GM19463 (cell line): ENCODE data around the gene MKNK1.
A peak's percentile ranks its signal among the peaks of the same experiment; 100 is the strongest.
"Not testable (repeated sequence)": the region's sequence is repeated elsewhere in the genome, so short reads cannot be mapped to it uniquely, and the experiment has no call there.

Experiments used
- ATAC-seq: cut with Tn5 transposase; IDR thresholded peaks from one replicate; pipeline ENCODE4 v1.9.1; 2021; ENCODE audit warnings: mild to moderate bottlenecking, moderate library complexity; ENCODE audit not compliant: unreplicated experiment

The MKNK1 gene

DNA sequence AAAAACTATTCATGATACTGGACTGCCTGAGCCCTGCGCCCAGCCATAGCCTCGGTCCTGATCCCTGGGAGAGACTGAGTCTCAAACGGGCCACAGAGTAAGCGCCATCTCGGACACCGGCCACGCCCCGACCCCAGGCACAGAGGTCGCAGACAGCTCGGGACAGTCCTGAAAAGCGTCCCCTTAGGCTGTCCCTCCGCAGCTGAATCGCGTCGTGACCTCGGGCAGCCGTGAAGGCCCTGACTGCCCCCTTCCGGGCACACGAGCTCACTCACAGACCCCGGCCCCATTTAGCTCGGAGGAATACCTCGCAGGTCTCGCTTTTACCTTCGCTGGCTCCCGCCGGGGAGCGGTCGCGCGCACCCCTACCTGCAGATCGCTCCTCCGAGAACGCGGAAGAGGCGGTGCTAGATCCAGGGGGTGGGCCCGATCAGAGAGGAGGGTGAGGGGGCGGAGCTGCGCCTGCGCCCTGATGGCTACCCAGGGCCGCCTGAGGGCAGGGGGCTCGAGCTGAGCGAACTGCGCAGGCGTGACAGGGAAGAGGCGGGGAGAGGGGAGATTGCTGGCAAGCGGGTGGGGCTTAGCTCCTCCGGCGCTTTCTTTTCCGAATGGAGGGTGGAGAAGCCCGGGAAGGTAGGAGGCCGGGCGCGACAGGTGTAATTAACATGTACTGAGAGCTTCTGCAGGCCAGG, at the start of gene MKNK1:
Gene MKNK1, minus strand, starts transcription at position 411 of the 692 bp plus-strand sequence. CDS start 20,941 bp downstream, outside the sequence.
- ATAC-seq = peak; percentile 97

DNA sequence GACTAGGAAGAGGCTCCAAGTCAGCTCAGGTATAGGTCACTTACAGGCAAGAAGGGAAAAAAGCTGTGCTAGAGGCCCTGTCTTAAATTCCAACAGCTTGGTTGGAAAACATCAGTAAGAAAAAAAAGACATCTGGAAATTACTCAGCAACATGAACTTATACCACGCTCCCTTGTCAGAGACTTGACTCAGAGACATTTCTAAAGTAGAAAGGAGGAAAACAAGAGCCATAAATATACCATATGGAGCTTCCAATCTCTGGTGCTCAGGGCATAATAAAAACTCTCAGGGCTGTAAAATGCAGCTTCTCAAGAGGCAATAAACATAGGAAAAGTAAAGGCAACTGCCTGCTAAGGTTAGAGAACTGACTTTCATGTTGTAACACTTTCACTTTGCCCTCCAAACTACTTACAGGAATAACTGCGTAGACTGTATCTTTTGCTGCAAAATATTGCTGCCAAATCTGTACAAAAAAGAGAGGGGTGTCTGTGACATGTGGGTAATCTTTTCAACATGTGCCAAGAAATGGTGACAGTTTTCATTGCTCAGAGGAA, 49.4 kb upstream of the MKNK1 start:
- no peak for ATAC-seq

DNA sequence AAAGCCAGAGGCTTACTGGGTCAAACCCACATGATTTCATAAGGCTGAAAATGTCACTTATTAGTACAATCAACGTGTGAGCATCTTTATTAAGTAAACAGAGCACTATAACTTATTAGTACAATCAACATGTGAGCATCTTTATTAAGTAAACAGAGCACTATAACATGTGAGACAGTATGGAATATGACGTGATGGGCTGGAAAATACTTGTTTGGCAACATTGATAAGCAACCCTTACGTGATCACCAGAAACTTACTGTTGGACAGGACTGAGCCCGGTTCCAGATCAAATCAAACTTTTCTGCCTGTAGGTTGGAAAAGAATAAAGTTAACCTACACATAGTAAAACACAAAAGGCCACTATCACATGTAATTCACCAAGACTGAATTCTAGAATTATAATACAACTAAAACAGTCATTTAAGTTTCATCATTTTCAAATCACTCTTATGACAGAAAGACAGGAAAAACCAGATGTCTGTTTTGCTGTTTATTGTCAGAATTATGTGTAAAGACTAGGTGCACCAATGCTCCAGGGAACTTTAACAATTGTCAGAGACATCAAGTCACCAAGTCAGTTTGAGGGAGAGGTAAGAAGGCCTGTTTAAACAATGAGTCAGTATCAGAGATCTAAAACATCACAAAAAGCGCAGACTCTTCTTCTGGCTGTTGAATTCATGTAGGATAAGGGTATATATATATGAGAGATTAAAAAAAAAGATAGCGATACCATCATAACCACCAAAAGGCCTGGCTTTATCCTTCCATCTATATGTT, 48.4 kb upstream of the MKNK1 start:
- ATAC-seq = no peak

DNA sequence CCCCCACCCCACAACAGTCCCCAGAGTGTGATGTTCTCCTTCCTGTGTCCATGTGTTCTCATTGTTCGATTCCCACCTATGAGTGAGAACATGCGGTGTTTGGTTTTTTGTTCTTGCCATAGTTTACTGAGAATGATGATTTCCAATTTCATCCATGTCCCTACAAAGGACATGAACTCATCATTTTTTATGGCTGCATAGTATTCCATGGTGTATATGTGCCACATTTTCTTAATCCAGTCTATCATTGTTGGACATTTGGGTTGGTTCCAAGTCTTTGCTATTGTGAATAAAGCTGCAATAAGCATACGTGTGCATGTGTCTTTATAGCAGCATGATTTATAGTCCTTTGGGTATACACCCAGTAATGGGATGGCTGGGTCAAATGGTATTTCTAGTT, 47.1 kb upstream of the MKNK1 start:
- ATAC-seq = not testable (repeated sequence)

DNA sequence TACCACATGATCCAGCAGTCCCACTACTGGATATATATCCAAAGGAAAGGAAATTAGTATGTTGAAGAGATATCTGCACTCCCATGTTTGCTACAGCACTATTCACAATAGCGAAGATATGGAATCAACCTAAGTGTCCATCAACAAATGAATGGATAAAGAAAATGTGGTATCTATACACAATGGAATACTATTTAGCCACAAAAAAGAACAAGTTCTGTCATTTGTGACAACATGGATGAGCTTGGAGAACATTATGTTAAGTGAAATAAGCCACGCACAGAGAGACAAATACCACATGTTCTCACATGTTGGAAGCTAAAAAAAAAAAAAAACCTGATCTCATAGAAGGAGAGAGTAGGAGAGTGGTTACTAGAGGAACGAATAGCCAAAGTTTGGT, 46.4 kb upstream of the MKNK1 start:
- no peak for ATAC-seq

DNA sequence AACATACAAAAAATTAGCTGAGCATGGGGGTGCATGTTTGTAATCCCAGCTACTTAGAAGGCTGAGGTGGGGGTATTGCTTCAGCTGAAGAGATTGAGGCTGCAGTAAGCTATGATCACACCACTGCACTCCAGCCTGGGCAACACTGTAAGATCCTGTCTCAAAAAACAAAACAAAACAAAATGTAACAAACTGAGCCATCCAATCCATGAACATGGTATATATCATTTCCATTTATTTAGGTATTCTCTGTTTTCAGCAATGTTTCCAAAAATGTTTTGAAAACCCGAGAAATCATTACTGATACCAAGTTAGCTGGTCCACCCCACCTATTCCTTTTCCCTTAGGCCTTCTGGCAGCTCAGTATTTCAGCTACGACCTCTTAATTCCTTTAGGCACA, 45.7 kb upstream of the MKNK1 start:
- ATAC-seq = no peak

DNA sequence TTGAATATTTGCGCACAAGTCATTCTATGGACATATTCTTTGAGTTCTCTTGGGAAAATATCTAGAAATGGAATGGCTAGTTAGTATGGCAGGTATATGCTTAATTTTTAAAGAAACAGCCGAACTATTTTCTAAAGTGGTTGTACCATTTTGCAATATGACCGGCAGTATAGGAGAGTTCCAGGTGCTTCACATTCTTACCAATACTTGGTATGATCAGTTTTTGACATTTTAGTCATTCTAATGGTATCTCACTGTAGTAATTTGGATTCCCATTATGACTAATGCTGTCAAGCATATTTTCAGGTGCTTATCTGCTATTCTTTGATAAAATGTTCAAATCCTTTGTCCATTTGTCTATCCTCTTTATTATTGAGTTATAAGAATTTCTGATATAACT, 43.5 kb upstream of the MKNK1 start:
- ATAC-seq = no peak

DNA sequence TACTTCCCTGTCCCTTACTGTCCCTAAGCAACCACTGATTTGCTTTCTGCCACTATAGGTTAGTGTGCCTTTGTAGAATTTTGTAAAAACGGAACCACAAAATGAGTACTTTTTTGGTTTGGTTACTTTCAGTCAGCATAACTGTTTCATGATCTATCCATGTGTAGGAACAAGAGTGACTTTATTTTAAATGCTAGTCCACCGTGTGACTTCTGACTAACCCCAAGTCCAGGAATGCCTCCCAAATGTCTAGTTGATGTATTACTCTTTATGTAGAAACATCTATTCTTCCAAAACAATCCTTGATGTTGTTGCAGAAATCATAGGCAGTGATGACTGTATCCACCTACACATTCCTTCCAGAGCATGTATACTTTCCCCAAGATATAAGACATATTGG, 42.8 kb upstream of the MKNK1 start:
- no peak for ATAC-seq

DNA sequence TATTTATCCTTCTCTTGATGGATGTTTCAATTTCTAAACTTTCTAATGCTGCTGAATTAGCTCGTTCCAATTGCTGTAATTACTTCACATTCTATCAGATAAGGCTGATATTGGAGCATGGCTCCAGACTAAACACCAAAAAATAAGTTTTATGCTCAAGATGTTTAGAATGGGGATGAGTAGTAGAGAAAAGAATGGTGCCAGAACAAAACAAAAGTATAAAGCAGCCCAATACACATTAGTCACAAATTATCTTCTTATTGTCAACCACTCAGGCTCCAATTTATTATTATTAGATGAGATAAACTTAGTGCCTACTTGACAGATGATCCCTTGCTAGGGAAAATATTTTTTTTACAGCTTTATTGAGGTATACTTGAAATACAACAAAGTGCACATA, 42.3 kb upstream of the MKNK1 start:
- ATAC-seq = no peak

DNA sequence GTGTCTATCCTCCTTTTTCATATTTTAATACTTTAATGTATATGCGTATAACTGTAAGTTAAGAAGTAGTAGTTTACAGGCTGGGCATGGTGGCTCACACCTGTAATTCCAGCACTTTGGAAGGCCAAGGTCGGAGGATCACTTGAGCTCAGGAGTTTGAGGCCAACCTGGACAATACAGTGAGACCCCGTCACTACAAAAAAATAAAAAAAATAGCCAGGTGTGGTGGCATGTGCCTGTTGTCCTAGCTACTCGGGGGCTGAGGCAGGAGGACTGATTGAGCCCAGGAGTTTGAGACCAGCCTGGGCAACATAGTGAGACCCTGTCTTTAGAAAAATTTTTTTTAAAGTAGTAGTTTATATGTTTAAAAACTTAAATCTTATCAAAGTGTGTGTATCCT, 41.7 kb upstream of the MKNK1 start:
- ATAC-seq = no peak

DNA sequence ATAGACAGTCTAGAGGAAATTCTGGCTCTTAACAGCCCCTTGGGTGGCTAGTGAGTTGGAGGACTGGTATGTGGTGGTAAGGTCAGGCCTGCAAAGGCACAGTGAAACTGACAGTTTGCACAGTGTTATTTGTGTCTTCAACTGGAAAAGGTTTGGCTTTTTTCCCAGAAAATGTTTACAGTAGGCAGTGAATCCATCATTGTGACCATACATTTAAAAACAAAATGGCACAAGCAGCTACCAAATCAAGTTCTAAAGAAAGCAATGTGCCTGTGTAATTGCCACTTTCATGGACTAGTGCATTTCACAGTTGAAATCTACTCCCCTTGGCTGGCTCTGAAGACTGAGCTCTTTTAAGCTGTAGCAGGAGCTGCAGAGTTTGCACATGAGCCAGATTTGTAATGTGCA, 39.3 kb upstream of the MKNK1 start:
- ATAC-seq = no peak

DNA sequence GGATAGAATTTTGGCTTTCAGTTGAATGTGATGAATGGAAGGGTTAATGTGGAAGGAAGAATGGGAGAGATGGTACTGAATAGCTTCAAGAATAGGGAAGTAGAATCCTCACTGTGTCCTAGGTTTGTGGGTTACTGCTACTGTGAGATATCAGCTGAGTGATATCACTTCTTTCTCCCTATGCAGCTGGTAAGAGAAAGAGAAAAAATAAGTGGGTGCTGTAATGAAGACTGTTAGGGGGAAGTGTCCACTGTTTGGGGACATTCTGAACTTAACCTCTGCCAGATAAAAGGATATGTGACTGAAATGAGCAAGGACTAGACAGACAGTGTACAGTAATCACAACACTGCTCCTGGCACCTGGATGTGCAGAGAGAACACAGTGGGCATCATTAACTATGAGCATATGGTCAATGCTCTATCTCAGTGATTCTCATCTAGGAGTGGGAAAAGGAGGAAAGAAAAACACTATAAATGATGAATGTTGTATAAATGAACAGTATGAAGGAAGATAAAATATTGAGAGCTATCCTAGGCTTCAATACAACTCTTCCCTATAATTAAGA, 38.1 kb upstream of the MKNK1 start:
- no peak for ATAC-seq

DNA sequence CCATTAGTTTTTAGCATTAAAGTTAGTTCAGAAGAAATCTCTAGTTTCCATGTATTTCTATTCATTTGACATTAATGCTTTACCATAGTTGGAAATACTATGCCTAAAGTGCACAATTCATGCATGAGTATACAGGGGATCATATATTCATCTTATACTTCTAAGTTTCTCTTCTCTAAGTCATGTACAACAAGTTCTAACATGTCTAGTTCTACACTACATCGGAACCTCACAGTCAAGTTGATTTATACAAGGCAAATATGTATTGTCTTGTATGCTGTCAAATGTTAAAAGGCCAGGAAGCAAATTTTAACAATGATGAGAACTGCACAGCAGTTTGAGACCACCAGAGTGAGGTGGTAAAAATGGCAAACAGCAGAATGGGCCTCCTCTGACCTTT, 35.5 kb upstream of the MKNK1 start:
- no peak for ATAC-seq

DNA sequence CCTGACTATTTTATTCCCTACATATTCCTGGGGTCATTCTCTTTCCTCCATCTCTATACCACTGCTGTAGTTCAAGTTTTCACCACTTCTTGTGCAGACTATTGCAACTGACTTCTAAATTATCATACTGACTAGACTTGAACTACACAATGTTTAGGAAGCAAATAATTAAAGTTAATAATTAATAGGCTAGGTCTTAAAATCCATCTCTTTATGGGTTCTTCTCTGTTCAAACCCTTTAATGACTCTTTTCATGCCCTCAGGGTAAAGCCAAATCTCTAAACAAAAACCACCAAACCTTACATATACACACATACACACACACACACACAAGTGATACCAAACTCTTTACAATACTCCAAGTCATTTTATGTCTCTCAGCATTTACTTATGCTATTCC, 34.9 kb upstream of the MKNK1 start:
- ATAC-seq = no peak

DNA sequence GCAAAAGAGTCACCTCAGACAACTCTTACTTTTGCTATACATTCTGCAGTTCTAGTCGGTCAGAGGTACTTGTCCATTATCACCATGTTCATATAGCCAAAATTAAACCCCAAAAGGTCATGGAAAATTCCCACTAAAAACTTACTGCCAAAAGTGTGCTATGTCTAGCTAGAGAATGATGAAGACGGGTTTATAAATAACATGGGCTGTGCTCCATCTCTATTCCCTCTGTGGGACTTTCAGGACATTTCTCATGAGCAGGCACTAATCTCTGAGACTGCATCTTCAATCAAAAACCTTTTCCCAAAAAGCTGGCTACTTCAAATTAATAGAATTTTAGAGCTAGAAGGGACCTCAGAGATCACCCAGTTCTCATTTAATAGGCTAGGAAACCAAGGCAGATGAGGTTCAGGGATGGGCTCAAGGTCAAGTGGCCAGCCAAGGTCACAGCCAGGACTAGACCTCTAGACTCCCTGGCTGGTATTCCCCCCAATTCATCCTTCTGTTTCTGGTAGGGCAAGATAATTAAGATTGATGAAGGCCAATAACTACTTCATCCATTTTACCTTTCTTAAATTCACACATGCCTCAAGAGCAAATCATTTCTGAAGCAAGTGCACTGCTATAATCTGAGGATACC, 33.5 kb upstream of the MKNK1 start:
- no peak for ATAC-seq

DNA sequence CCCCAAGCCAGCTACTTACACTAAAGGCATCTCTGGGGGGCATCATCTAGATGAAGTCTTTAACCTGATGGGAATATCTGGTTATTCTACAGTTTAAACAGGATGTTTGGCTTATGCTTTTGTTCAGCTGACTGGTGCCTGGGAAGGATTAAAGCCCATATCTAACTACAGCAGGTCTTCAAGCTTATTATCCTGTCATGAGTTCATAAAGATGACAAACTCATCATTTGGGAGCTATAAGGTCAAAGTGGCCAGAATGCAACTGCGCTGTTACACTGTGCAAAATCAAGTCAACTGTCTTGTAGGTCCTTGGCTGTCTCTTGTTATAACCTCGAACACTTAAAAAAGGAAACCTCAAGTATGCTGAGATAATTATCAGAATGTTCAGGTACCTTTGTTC, 31.1 kb upstream of the MKNK1 start:
- ATAC-seq = no peak

DNA sequence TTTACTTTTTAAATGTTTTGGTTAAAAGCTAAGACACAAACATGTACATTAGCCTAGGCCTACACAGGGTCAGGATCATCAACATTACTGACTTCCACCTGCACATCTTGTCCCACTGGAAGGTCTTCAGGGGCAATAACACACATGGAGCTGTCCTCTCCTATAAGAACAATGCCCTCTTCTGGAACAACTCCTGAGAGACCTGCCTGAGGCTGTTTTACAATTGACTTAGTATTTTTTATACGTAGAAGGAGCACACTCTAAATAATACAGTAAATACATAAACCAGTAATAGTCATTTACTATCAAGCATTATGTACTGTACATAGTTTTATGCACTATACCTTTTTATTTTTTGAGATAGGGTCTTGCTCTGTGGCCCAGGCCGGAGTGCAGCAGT, 26.7 kb upstream of the MKNK1 start:
- ATAC-seq = no peak

DNA sequence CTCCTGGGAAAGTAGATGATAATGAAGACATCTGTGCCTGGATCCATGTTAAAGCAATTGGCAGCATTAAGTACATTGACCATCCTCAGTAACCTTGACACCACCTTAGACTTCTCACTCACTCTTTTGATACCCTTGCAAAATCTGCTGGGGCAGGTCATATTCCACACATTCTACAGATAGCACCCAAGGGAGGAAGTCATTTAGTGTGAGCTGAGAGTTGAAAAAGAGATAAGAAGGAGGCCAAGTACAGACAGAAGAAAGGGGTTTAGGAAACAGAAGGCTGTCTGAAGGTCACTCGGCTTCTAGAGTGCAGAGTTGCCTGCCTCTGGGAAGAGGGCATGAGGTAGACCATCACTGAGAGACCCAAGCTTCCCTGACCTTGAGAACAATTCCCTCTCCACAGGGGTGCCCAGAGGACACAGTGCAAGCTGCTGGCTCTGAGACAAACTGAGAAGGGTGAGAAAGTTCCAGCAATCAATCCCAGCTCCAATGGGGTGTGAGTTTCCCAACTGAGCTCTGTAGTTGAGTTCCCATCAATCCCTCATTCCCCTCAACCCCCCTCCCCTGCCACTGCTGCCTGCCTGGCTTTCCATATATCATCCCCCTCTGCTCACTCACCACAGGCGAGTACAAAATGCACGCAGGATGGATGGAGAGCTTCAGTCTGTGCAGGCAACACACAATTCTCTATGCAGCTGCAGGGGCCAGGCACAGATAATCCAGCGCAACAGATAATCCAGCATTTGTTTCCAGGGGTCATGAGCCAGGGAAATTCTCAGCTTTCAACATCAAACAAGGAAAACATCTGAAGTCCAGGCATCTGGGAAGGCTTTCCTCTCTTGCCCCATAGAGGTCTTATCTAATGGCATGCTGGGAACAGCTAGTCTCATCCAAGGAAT, 19.9 kb upstream of the MKNK1 start:
- no peak for ATAC-seq

DNA sequence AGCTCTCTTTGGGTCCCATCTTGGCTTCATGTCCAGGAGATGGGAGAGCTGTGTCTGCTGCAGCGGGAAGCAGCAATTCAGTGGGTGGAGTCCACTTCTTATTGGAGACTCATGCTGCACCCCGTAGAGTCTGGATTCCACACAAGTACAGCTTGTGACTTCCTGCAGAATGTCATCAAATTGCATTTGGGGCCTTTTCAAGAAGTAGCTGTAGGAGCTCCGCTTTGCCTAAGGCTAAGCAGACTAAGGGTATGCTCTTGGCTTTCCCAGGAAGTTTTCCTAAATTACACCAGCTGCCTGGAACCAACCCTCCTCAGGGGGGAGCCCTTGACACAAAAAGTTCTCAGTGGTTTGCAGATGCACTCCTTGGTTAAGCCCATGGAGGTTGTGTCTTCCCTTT, 18.3 kb upstream of the MKNK1 start:
- ATAC-seq = no peak

DNA sequence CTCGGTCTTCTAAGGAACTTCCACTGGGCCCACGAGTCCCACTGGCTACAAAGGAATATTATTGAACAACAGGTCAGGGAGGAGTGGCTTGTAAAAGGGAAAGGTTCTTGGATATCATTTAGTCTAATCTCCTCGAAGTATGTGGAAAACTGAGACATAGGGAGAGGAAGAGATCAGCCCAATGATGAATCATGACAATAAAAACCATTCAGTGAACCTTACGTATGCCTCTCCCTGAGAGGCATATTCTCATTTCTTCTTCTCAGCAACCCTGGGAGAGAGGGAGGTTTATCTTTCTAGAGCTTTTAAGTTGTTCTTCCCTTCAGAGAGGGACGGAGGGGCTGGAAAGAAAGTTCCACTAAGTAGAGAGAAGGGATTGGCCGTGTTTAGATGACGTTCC, 17.9 kb upstream of the MKNK1 start:
- no peak for ATAC-seq
